ENCODE results near the gene RACGAP1. TPM values are rescaled to one million over a fixed set of nuclear protein-coding genes. Genes with fewer than 3 reads are reported as not detected.

Gene RACGAP1
- total and polyA plus RNA-seq, 2 experiments from 2014 or later = 19.0 to 52.8 TPM

GRCh38 chr12:49972129-49972528 is 53.2 kb downstream of the RACGAP1 start:
- Histone ChIP-seq H3K4me2 (no peak overlapping the region), H3K27me3 (ENCODE audit: insufficient read depth) (peaks cover 10% of the 10 kb centered on the region; the same call in 1 of the 2 replicates), H3K4me3 (no peak overlapping the region), H3K27ac (ENCODE audit: low read depth) (no peak overlapping the region), H3K79me2 (replicated peaks; ENCODE audit: insufficient read depth) (no peaks in the 10 kb centered on the region), H3K36me3 (ENCODE audit: insufficient read depth) (no peaks in the 10 kb centered on the region), H4K20me1 (replicated peaks; ENCODE audit: insufficient read depth) (no peaks in the 10 kb centered on the region), H3K4me1 (ENCODE audit: insufficient read depth) (peaks cover 4% of the 10 kb centered on the region; the same call in 1 of the 2 replicates), H3K9me2 (ENCODE audit: insufficient read depth) (no peaks in the 10 kb centered on the region), H3F3A (replicated peaks; ENCODE audit: low read depth) (no peaks in the 10 kb centered on the region), H2AFZ (no peak overlapping the region)
- Mint-ChIP-seq H3K27me3 (ENCODE audit: insufficient read depth, low read depth, poor library complexity) (peaks cover 13% of the 10 kb centered on the region), H3K27ac (no peak overlapping the region), H3K4me3 (no peak overlapping the region), H3K9me3 (no peaks in the 10 kb centered on the region), H3K4me1 (peaks cover 3% of the 10 kb centered on the region; the same call in 2 of the 3 replicates), H3K36me3 (ENCODE audit: low read depth) (no peaks in the 10 kb centered on the region)
- DNase-seq (ENCODE audit: low spot score) (no peak), ATAC-seq (no peak)
- no peak for TF ChIP-seq NANOG (IDR thresholded peaks at IDR 0.05; ENCODE audit: borderline replicate concordance)
- no peak for TF ChIP-seq POLR2AphosphoS5 (IDR thresholded peaks at IDR 0.05; ENCODE audit: low read depth)
- no peak for TF ChIP-seq ETS1 (IDR thresholded peaks at IDR 0.05)
- no peak for TF ChIP-seq CTCF (conservative IDR thresholded peaks at IDR 0.05; ENCODE audit: low read depth in 2 of 2)
- no peak for TF ChIP-seq JUNB (IDR thresholded peaks at IDR 0.05; ENCODE audit: unreplicated experiment)
- TF ChIP-seq STAT1 (IDR thresholded peaks at IDR 0.05; ENCODE audit: unreplicated experiment) = no peak
- TF ChIP-seq REST (IDR thresholded peaks at IDR 0.05; ENCODE audit: unreplicated experiment) = no peak
- no peak for TF ChIP-seq EZH2 (IDR thresholded peaks at IDR 0.05; ENCODE audit: low read depth, unreplicated experiment)
- no peak for TF ChIP-seq EZH2phosphoT487 (IDR thresholded peaks at IDR 0.05; ENCODE audit: unreplicated experiment)
- no peak for TF ChIP-seq ZNF462 (CRISPR knock-in tag; IDR thresholded peaks at IDR 0.05)
- no peak for TF ChIP-seq ZNF114 (CRISPR knock-in tag; IDR thresholded peaks at IDR 0.05)
- TF ChIP-seq CREB1 (CRISPR knock-in tag; IDR thresholded peaks at IDR 0.05; ENCODE audit: low read depth) = no peak
- no peak for TF ChIP-seq ZNF331 (CRISPR knock-in tag; IDR thresholded peaks at IDR 0.05; ENCODE audit: low read depth)

Measured in GM23338 (cell line).